ENCODE measurements around the gene DRC7. TPM values are rescaled to one million over a fixed set of nuclear protein-coding genes. Genes with fewer than 3 reads are reported as not detected.

DRC7 gene
- total and polyA plus RNA-seq, 12 donors: 0.09 TPM; not detected in 11

GRCh38 chr16:57660715-57661463 is 33.7 kb upstream of the DRC7 start:
- DNase-seq (no peak), ATAC-seq (no peak)
- no peak overlapping the region for H3K27ac ChIP-seq
- intact Hi-C loops (cut with DNase I): no loop called here
- H3K9me3 ChIP-seq: no peaks in the 10 kb centered on the region
- peaks cover 0 to 85% (median 7%) of the 10 kb centered on the region in 9 donors for H3K36me3 ChIP-seq
- H3K4me3 ChIP-seq: no peak overlapping the region
- WGBS, 2 donors: 92% methylated on average over 11 of the region's 11 CpGs
- no peak for TF ChIP-seq CTCF (IDR thresholded peaks at IDR 0.05)
- no peaks in the 10 kb centered on the region for H3K27me3 ChIP-seq
- peaks cover 0 to 5% (median 0%) of the 10 kb centered on the region in 9 donors for H3K4me1 ChIP-seq

GRCh38 chr16:57661510-57661909 is 33.1 kb upstream of the DRC7 start:
- H3K27me3 ChIP-seq: no peaks in the 10 kb centered on the region
- H3K4me3 ChIP-seq: no peak overlapping the region
- TF ChIP-seq CTCF (IDR thresholded peaks at IDR 0.05): no peak
- peaks cover 0 to 5% (median 0%) of the 10 kb centered on the region in 9 donors for H3K4me1 ChIP-seq
- no peaks in the 10 kb centered on the region for H3K9me3 ChIP-seq
- WGBS, 2 donors: 80 to 95% methylated on average over 7 of the region's 7 CpGs
- DNase-seq (no peak), ATAC-seq (no peak)
- H3K36me3 ChIP-seq: peaks cover 0 to 79% (median 7%) of the 10 kb centered on the region in 9 donors
- intact Hi-C loops (cut with DNase I): no loop called here
- H3K27ac ChIP-seq: no peak overlapping the region

GRCh38 chr16:57661936-57662906 is 32.4 kb upstream of the DRC7 start:
- Histone ChIP-seq H3K4me1 (peaks cover 0 to 11% (median 0%) of the 10 kb centered on the region in 9 donors), H3K36me3 (peaks cover 0 to 72% (median 5%) of the 10 kb centered on the region in 9 donors), H3K27me3 (peaks cover 0 to 4% (median 0%) of the 10 kb centered on the region in 7 donors), H3K9me3 (no peaks in the 10 kb centered on the region), H3K4me3 (no peak overlapping the region), H3K27ac (no peak overlapping the region)
- no peak for TF ChIP-seq CTCF (IDR thresholded peaks at IDR 0.05)
- WGBS, 2 donors: 87 to 92% methylated on average over 20 of the region's 20 CpGs
- intact Hi-C loops (cut with DNase I): no loop called here
- no peak for ATAC-seq
- DNase-seq: no peak

GRCh38 chr16:57663436-57663835 is 31.2 kb upstream of the DRC7 start:
- peaks cover 0 to 60% (median 5%) of the 10 kb centered on the region in 9 donors for H3K36me3 ChIP-seq
- DNase-seq (no peak), ATAC-seq (no peak)
- no peaks in the 10 kb centered on the region for H3K9me3 ChIP-seq
- WGBS, 2 donors: 92 to 93% methylated on average over 21 of the region's 21 CpGs
- no peak overlapping the region for H3K4me3 ChIP-seq
- peaks cover 0 to 14% (median 0%) of the 10 kb centered on the region in 7 donors for H3K27me3 ChIP-seq
- peaks cover 0 to 21% (median 0%) of the 10 kb centered on the region in 9 donors for H3K4me1 ChIP-seq
- TF ChIP-seq CTCF (IDR thresholded peaks at IDR 0.05): no peak
- intact Hi-C loops (cut with DNase I): no loop called here
- no peak overlapping the region for H3K27ac ChIP-seq
